NK-92 (cell line): ENCODE data around the gene SRRD.

Source experiments
- DNase-seq: peaks from one replicate; lab custom pipeline; 2025; ENCODE audit not compliant: unreplicated experiment; lab: John Stamatoyannopoulos, UW

Gene SRRD

GRCh38 chr22:26481694-26482093, 2.0 kb upstream of the SRRD start:
- no peak for DNase-seq

- no peak for DNase-seq
Observed at GRCh38 chr22:26482161-26482560, 1.5 kb upstream of the SRRD start.

- DNase-seq, result no peak
Observed at GRCh38 chr22:26483043-26483438, 636 bp upstream of the SRRD start.

- no peak for DNase-seq
Observed at GRCh38 chr22:26484360-26484706, 656 bp downstream of the SRRD start.

GRCh38 chr22:26485013-26485412, 1.3 kb downstream of the SRRD start:
- no peak for DNase-seq

GRCh38 chr22:26485806-26486390, 2.2 kb downstream of the SRRD start:
- DNase-seq, result no peak

GRCh38 chr22:26486394-26486793, 2.7 kb downstream of the SRRD start:
- no peak for DNase-seq

GRCh38 chr22:26487996-26488395, 4.3 kb downstream of the SRRD start:
- DNase-seq, result no peak

GRCh38 chr22:26489447-26490036, 5.9 kb downstream of the SRRD start:
- DNase-seq, result no peak

GRCh38 chr22:26492220-26492619, 8.5 kb downstream of the SRRD start:
- no peak for DNase-seq

GRCh38 chr22:26494506-26494905, 10.8 kb downstream of the SRRD start:
- no peak for DNase-seq

GRCh38 chr22:26496456-26496855, 12.8 kb downstream of the SRRD start:
- DNase-seq, result no peak

- DNase-seq, result no peak
Observed at GRCh38 chr22:26499188-26499703, 15.6 kb downstream of the SRRD start.

- no peak for DNase-seq
Observed at GRCh38 chr22:26501996-26502395, 18.3 kb downstream of the SRRD start.

- no peak for DNase-seq
Observed at GRCh38 chr22:26502688-26503561, 19.2 kb downstream of the SRRD start.

- DNase-seq, result no peak
Observed at GRCh38 chr22:26503758-26504157, 20.1 kb downstream of the SRRD start.

- DNase-seq, result no peak
Observed at GRCh38 chr22:26508148-26508547, 24.5 kb downstream of the SRRD start.

- peak; percentile 22 for DNase-seq
Observed at GRCh38 chr22:26512149-26512793, 28.6 kb downstream of the SRRD start, which contains the start of gene TFIP11. Gene TFIP11, minus strand, starts transcription at chr22:26512473. Its CDS starts 2,201 bp downstream, at chr22:26510272.

GRCh38 chr22:26513838-26514237, 30.2 kb downstream of the SRRD start:
- no peak for DNase-seq

- DNase-seq, result no peak
Observed at GRCh38 chr22:26514419-26515161, 30.9 kb downstream of the SRRD start.

- DNase-seq, result no peak
Observed at GRCh38 chr22:26515931-26516330, 32.3 kb downstream of the SRRD start.
